Lower leg skin (tissue), 4 donors: ENCODE data around the gene VASN. TPM values are rescaled to one million over a fixed set of nuclear protein-coding genes. Genes with fewer than 3 reads are reported as not detected.
"Not testable (repeated sequence)": the region's sequence is repeated elsewhere in the genome, so short reads cannot be mapped to it uniquely, and the experiment has no call there.

Experiments used
- DNase-seq, 2 donors: peaks; one replicate each; pipeline ENCODE4 v3.0.0-alpha.2; 2019; ENCODE audit warnings: low spot score in 2 of 2
- H3K4me3 ChIP-seq: fragments of 200-600 bp; sonication (generic); 2 replicates; pipeline ENCODE4 v1.5.1; 2017; ENCODE audit warnings: mild to moderate bottlenecking, low read depth; ENCODE audit not compliant: poor library complexity, severe bottlenecking
- POLR2A ChIP-seq, 2 donors: fragments of 450-650 bp; IDR thresholded peaks; one replicate each; pipeline ENCODE4 v1.6.1; 2016 to 2017; ENCODE audit warnings: antibody characterized with exemption in 2 of 2, mild to moderate bottlenecking in 1 of 2, moderate library complexity in 1 of 2
- WGBS, 2 donors: methylation state at CpG; one replicate each; pipeline ENCODE4 v1.1.5; 2018; 5-methylcytosine and 5-hydroxymethylcytosine counted together
- intact Hi-C: fragments of 100-400 bp; cut with DNase I; formaldehyde crosslinking; loops from one replicate; pipeline ENCODE4 v1.15.0; 2023; ENCODE audit warnings: low total_unique reads
- total RNA-seq, 4 donors: library from RNA; depleted of rRNA; stranded (reverse); fragments of >200 nt; gene quantifications; one replicate each; pipeline ENCODE4 v1.1.0, GENCODE V29; 2016
- TF ChIP-seq, protein P1 (sequence below), 3 donors: fragments of 450-650 bp; IDR thresholded peaks; one replicate each; pipeline ENCODE4 v1.5.1; 2016; ENCODE audit warnings: antibody characterized with exemption in 3 of 3, mild to moderate bottlenecking in 3 of 3, moderate library complexity in 2 of 3

Gene VASN
- total RNA-seq, 4 donors from 2014 or later = 35.6 to 52.8 (median 46.7) TPM

DNA sequence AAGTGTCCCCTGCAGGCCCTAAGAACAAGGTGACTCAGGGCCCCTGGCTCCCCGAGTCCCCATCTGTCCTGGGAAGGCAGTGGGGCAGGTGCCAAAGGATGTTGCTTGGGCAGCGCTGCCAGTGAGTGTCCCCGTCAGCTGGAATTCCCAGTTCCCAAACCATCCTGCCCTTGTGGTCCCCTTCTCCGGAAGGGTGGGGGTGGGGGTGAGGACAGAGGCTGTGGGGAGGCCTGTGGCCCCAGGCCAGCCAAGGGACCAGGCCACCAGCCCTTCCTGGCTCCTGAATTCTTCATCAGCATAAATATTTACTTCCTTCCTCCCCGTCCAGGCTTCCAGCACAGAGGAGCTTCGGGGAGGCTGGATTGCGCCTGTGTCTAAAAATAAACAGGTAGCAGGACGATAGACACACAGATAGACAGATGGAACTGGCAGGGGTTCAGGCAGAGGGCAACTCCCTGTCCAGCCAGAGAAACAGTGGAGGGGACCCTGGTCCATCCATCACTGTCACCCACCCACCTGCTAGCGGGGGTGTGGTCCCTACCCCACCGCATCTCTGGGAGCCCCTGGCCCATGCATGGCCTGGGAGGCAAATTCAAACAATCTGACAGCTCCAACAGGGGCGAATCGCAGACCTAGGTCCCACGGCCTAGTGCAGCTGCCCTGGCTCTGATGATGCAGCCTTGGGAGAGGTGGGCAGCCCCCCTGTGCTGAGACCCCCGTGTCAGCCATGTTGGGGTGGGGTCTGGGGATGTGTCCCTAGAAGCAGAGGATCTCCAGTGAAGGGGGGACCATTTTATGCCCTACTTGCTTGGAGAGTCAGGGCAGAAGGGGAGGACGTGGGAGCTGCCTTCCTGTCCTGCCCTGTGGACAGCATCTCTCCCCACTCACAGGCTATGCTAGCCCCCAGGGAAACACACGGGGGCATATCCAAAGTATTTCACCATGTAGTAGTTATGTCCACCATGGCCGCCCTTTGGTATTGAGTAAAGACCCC, 42.6 kb upstream of the VASN start:
- TF ChIP-seq, protein P1, sequence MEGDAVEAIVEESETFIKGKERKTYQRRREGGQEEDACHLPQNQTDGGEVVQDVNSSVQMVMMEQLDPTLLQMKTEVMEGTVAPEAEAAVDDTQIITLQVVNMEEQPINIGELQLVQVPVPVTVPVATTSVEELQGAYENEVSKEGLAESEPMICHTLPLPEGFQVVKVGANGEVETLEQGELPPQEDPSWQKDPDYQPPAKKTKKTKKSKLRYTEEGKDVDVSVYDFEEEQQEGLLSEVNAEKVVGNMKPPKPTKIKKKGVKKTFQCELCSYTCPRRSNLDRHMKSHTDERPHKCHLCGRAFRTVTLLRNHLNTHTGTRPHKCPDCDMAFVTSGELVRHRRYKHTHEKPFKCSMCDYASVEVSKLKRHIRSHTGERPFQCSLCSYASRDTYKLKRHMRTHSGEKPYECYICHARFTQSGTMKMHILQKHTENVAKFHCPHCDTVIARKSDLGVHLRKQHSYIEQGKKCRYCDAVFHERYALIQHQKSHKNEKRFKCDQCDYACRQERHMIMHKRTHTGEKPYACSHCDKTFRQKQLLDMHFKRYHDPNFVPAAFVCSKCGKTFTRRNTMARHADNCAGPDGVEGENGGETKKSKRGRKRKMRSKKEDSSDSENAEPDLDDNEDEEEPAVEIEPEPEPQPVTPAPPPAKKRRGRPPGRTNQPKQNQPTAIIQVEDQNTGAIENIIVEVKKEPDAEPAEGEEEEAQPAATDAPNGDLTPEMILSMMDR (IDR thresholded peaks at IDR 0.05) = no peak
- TF ChIP-seq POLR2A (IDR thresholded peaks at IDR 0.05) = no peak
- WGBS, 2 donors = 59 to 60% methylated on average over 13 to 14 of the region's 17 CpGs
- intact Hi-C loops = loop anchor here (5.0 kb wide), 1 partner anchor 37 kb away; no protein-coding TSS in a partner anchor
- no peak for DNase-seq
- no peak overlapping the region for H3K4me3 ChIP-seq

- 61 to 66% methylated on average over 14 of the region's 14 CpGs for WGBS, 2 donors
- peak; percentile 65 to 94 for DNase-seq
- H3K4me3 ChIP-seq = no peak overlapping the region
- intact Hi-C loops = loop anchor here (5.0 kb wide), 1 partner anchor 133 kb away; no protein-coding TSS in a partner anchor
- TF ChIP-seq, protein P1 (IDR thresholded peaks at IDR 0.05) = peak in 1 of 3 donors; percentile 78
- no peak for TF ChIP-seq POLR2A (IDR thresholded peaks at IDR 0.05)
These were observed 41.3 kb upstream of the VASN start for GRCh38 chr16:4330277-4330874.

GRCh38 chr16:4332083-4332482, 39.6 kb upstream of the VASN start:
- 81% methylated on average over 13 to 14 of the region's 14 CpGs for WGBS, 2 donors
- no peak for TF ChIP-seq POLR2A (IDR thresholded peaks at IDR 0.05)
- TF ChIP-seq, protein P1 (IDR thresholded peaks at IDR 0.05) = no peak
- intact Hi-C loops = loop anchor here (5.0 kb wide), 1 partner anchor 135 kb away; no protein-coding TSS in a partner anchor

GRCh38 chr16:4332623-4333307, 38.9 kb upstream of the VASN start:
- H3K4me3 ChIP-seq = no peak overlapping the region
- WGBS, 2 donors = 75 to 77% methylated on average over 18 of the region's 19 CpGs
- TF ChIP-seq, protein P1 (IDR thresholded peaks at IDR 0.05) = no peak
- no peak for TF ChIP-seq POLR2A (IDR thresholded peaks at IDR 0.05)
- intact Hi-C loops = loop anchor here (5.0 kb wide), 1 partner anchor 135 kb away; no protein-coding TSS in a partner anchor
- no peak for DNase-seq

More at GRCh38 chr16:4332083-4332482, 39.6 kb upstream of the VASN start:
- H3K4me3 ChIP-seq = no peak overlapping the region
- DNase-seq = no peak

GRCh38 chr16:4333308-4333638, 38.4 kb upstream of the VASN start:
- no peak for DNase-seq
- no peak for TF ChIP-seq POLR2A (IDR thresholded peaks at IDR 0.05)
- TF ChIP-seq, protein P1 (IDR thresholded peaks at IDR 0.05) = no peak
- WGBS, 2 donors = 78 to 89% methylated on average over 3 to 9 of the region's 9 CpGs
- no peak overlapping the region for H3K4me3 ChIP-seq
- intact Hi-C loops = loop anchor here (5.0 kb wide), 1 partner anchor 136 kb away; no protein-coding TSS in a partner anchor

DNA sequence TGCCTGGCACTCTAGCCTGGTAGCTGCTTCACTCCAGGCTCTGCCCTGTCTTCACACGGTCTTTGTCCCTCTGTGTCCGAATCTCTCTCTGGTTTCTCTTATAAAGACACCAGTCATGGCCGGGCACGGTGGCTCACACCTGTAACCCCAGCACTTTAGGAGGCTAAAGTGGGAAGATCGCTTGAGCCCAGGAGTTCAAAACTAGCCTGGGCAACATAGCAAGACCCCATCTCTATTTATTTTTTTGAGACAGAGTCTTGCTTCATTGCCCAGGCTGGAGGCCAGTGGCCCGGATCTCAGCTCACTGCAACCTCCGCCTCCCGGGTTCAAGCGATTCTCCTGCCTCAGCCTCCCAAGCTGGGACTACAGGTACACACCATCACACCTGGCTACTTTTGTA, 37.9 kb upstream of the VASN start:
- 92% methylated on average over 9 of the region's 9 CpGs for WGBS, 2 donors

More for the DNA sequence above, 37.9 kb upstream of the VASN start:
- not testable (repeated sequence) for H3K4me3 ChIP-seq, DNase-seq
- intact Hi-C loops = loop anchor here (5.0 kb wide), 1 partner anchor 136 kb away; no protein-coding TSS in a partner anchor
